OCI-LY7 (cell line): ENCODE results near the gene DQX1.

ENCODE experiments used
- EZH2phosphoT487 ChIP-seq: fragments of 200-600 bp; sonication (generic); IDR thresholded peaks from 2 replicates; pipeline ENCODE4 v1.6.1; 2018; ENCODE audit warnings: low read depth, borderline replicate concordance, mild to moderate bottlenecking, mixed run types, antibody characterized with exemption, low read length, moderate library complexity, mixed read lengths
- TF ChIP-seq, protein P1 (sequence below): fragments of 200-600 bp; sonication (generic); conservative IDR thresholded peaks from 2 replicates; pipeline ENCODE4 v1.5.1; 2014; ENCODE audit warnings: mild to moderate bottlenecking, antibody characterized with exemption, low read length, moderate library complexity, mixed read lengths

DNA sequence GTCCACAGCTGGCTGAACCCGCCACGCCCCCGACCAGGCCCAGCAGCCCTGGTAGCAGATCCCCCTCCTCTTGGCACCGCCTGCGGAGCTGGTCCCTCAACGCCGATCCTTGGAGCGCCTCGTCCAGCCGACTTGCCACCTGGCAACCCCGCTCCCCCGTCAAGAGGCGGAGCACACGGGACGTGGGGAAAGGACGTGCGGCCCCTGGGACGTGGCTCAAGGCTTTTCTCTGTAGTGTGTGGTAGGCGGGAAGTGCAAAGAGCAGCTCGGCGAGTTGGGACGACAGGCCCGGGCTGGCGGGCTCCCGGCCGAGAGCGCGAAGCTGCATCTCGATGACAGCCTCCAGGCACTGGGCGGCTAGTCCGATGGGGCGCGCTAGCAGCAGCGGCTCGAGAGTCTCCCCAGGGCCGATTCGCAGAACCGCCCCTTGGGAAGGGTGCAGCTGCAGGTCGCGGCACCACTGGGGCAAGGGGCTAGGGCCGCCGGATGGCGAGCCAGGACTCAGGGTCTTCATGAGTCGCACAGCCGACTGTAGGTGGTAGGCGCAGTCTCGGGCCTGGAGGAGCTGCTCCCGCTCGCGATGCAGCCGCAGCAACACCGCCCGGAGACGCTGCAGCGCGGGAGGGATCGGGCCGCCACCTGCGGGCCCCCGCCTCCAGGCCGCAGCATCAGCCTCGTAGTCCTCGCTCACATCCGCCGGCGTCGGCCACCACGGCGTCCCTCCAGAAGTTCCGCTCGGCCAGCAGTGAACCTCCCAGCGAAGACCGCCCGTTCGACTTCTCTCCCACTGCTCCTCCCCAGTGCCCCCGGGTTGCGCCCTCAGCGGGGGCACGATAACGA lies 43.9 kb downstream of the DQX1 start:
- no peak for TF ChIP-seq EZH2phosphoT487
- TF ChIP-seq, protein P1, sequence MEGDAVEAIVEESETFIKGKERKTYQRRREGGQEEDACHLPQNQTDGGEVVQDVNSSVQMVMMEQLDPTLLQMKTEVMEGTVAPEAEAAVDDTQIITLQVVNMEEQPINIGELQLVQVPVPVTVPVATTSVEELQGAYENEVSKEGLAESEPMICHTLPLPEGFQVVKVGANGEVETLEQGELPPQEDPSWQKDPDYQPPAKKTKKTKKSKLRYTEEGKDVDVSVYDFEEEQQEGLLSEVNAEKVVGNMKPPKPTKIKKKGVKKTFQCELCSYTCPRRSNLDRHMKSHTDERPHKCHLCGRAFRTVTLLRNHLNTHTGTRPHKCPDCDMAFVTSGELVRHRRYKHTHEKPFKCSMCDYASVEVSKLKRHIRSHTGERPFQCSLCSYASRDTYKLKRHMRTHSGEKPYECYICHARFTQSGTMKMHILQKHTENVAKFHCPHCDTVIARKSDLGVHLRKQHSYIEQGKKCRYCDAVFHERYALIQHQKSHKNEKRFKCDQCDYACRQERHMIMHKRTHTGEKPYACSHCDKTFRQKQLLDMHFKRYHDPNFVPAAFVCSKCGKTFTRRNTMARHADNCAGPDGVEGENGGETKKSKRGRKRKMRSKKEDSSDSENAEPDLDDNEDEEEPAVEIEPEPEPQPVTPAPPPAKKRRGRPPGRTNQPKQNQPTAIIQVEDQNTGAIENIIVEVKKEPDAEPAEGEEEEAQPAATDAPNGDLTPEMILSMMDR = no peak
